GM21737 (cell line): Measurements from ENCODE around the gene ELMOD3.
A peak's percentile ranks its signal among the peaks of the same experiment; 100 is the strongest.
"Not testable (repeated sequence)": the region's sequence is repeated elsewhere in the genome, so short reads cannot be mapped to it uniquely, and the experiment has no call there.

Experiments
- ATAC-seq: cut with Tn5 transposase; IDR thresholded peaks from one replicate; pipeline ENCODE4 v1.9.1; 2021; ENCODE audit warnings: mild to moderate bottlenecking, moderate library complexity; ENCODE audit not compliant: unreplicated experiment

Gene ELMOD3

DNA sequence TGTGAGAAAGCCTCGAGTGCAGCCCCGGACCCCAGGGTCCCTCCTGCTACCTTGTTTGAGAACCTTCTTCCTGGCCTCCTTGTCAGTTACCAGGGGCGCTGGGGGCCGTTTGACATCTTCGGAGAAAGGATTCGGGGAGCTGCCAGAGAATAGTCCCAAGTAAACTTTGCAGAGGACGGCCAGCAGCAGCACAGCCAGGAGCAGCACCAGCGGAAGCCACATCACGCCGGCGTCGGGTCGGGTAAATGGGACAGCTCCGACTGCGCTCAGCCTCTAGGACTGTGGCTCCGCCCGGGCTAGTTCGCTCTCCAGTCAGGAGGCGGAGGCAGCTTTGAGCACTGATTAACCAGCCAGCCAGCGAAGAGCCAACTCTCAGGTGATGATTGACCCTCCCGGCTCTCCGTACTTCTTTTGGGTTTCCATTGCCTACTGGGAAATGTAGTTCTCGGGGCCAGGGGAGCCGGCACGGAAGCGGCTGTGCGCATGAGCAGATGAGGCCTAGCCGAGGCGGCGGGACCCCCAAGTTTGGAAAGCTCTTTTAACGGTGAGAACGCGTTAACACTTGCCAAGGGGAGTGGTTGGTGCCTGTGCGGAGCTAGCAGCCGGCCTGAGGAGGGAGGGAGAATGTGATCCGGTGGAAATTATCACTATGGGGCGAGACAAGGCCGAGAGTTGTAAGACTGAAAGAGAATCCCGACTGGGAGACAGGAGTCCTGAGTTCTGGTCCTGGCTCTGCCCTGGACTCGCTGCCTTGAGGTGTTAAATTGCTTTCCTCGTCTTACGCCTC lies at the start of gene ELMOD3, which contains the start of gene RETSAT:
Gene ELMOD3, plus strand, starts transcription at position 484 of the 787 bp plus-strand sequence. CDS start 2,430 bp downstream, outside the sequence.
Gene RETSAT, minus strand, starts transcription at position 243 of the 787 bp plus-strand sequence. Its CDS starts 21 bp downstream, at position 222.
- peak; percentile 94 for ATAC-seq

DNA sequence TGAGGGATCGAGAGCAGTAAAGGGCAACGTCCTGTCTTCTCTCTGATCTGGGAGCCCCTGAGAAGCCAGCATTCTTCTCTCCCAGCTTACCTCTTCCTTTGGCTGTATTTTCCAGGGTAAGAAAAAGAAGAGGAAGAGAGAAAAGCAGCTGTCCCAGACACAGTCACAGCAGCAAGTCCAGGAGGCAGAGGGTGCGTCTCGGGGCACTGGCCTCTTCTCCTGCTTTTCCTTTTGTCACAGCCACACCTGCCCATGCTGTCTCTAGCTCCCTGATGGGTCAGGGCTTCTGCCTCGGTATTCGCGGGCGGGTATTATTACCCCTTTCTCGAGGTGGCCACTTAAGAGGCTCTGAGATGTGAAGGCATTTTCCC lies 47.1 kb upstream of the ELMOD3 start:
- no peak for ATAC-seq

DNA sequence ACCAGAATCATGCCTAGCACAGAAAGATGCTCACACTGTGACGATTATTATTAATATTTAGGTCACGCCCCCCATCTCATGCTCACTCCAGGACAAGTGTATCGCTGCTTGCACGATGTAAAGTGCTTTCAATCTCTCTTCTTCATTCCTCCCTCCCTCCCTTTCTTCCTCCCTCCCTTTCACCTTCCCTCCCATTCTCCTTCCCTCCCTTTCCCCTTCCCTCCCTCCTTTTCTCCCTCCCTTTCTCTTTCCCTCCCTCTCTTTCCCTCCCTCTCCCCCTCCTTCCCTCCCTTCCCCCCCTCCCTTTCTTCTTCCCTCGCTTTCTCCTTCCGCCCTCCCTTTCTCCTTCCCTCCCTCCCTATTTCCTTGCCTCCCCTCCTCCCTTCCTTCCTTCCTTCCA lies 46.4 kb upstream of the ELMOD3 start:
- ATAC-seq = no peak

DNA sequence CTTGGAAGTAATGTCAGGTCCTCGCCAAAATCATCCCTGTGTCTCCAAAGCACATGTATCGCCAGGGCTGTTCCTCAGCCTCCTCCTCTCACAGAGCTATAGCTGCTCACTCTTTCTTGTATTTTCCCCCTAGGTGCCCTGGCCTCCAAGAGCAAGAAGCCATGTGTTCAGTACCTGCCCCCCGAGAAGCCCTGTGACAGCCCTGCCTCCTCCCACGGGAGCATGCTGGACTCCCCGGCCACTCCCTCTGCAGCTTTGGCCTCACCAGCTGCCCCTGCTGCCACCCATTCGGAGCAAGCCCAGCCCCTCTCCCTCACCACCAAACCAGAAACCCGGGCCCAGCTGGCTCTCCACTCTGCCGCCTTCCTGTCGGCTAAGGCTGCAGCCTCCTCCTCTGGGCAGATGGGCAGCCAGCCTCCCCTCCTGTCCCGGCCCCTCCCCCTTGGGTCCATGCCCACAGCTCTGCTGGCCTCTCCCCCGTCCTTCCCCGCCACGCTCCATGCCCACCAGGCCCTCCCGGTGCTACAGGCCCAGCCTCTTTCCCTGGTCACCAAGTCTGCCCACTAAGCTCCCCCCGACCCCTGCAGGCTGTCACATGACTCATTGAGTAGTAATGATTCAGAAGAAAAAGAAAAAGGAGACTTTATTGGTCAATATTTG lies 45.5 kb upstream of the ELMOD3 start:
- no peak for ATAC-seq

DNA sequence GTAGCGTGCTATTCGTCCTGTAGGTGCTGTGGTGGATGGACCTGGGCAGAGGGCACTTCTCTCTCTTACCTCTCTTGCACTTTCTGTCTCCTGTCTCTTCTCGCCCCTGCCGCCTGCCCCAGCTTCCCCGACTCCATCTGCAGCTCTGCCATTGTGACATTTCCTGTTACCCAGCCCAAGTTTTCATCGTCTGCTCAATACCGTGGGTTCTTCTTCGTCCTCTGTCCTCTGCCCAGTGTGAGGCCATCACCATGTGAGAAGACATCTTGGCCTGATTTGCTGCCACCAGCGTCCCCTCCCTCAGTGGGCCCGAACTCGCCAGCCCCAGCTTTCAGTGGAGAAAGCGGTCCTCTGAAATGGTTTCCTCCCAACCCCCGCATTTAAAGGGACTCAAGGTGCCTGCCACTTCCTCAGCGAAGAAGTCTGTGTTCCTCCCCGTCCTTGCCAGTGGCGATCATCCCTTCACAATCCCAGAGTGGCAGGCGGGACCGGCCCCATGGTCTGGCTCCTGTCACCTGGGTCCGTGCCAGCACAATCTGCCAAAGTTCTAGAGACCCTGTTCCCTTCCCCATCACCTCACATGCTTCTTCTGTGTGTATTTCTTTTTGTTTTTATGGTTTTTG lies 44.8 kb upstream of the ELMOD3 start:
- no peak for ATAC-seq

DNA sequence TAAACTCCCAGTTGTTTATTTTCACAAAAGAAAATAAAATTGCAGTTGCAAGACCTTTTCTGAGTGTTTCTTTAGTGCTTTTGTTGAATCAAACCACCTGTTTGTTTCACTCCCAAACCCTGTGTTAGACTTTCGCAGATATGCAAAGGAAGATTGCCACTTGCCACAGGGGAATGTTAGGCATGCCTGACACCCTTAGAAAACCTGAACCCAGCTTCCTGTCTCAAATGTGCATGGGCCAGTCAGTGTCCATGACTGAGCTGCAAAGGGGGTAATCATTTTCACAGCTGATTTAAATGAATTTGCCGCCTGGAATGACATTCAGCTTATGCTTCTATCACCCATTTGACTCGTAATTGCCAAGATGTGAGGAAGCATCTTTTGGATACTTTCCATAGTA lies 44.2 kb upstream of the ELMOD3 start:
- peak; percentile 58 for ATAC-seq

DNA sequence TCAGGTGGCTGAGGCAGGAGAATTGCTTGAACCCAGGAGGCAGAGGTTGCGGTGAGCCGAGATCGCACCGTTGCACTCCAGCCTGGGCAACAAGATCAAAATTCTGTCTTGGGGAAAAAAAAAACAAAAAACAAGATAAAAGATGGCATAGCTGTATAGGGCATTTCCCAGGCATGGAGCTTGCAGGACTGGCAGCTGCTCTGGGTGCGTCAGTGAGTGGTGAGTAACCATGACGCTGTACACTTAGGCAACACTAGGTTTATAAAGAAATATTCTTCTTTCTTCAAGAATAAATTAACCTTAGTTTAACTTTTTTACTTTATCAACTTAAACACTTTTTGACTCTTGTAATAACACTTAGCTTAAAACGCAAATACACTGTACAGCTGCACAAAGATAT lies 42.2 kb upstream of the ELMOD3 start:
- ATAC-seq = no peak

DNA sequence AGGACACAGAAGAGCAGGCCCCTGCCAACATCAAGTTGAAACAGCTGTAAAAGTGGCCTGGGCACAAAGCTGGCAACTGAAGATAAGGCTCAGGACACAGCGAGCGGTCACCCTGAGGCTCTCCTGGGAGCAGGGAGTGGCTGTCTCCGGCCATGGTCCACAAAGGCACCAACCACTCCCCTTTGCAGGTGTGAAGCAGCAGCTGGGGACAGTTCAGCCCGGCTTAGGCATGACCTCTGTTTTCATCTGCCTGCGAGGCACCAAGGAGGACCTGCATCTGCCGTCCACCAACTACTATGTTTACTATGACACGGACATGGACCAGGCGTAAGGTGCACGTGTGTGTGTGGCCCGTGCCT lies 39.7 kb upstream of the ELMOD3 start:
- ATAC-seq = no peak

DNA sequence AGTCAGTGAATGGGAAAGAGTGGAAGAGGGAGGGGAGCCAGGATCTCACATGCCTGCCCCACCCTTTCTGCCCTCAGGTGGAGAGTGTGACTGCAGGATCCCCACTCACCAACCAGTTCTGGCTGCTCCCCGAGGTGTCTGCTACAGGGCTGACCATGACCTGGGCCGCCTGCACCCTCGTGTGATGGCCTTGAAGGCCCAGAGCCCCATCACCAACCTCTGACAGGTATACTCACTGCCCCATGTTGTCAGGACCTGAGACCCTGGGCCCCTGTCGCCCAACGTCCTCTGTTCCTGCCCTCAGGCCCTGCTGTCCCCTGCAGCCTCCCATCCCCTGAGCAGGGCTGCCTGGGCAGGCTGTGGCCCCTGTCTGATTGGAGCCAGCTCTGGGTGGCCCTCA lies 38.6 kb upstream of the ELMOD3 start:
- ATAC-seq = not testable (repeated sequence)

DNA sequence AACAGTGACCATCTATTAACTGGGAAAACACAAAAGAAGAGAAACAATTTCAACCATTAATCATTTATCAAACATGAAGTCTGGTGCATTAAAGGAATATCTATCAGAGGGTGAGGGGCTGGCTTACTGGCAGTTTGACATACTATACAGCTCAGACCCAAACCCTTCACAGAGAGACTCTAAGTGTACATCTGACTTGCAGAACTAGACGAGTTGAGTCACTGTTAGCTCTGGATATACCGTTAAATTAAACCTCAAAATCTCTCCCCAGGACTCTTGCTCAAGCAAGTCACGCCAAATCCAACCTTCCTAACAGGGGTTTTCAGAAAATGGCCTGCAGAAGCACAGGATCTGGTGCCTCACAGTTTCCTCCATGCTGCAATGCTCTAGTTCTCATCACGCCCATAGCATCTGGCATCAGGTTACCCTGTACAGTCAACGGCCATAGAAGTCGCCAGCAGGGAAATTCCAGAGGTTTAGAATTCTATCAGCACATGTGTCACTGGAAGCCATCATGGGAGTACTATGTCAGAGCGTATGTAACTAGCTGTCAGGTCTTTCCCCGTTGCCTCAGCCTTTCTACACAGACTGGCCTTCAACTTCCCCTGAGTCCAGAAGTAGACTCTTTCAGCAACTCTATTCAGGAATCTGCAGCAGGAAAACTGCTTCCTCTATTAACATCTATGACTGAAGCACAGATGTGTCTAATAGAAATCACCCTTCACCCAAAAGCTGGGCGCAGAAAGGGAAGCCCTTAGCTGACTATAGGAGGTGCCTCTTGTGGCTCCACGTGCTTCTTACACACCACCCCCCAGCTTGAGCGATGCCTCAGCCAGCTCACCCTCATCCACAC lies 36.1 kb upstream of the ELMOD3 start:
- no peak for ATAC-seq

DNA sequence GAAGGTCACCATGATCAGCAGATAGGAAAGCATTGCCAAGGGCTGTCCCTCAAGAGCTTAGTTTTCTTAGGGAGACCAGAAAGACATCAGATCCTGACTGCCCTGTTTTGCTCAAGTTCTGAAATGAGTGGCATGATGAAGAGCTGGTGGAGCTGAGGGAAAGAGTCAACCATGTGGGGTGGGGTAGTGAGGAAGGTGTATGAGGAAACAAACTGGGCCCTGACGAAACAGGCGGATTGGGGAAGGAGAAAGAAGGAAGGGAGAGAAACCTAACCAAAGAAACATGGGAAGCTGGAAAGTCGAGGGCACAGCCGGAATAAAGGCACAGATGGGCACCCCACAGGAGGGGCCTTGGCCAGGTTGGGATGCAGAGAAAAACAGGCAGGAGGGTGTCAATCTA lies 34.8 kb upstream of the ELMOD3 start:
- no peak for ATAC-seq

DNA sequence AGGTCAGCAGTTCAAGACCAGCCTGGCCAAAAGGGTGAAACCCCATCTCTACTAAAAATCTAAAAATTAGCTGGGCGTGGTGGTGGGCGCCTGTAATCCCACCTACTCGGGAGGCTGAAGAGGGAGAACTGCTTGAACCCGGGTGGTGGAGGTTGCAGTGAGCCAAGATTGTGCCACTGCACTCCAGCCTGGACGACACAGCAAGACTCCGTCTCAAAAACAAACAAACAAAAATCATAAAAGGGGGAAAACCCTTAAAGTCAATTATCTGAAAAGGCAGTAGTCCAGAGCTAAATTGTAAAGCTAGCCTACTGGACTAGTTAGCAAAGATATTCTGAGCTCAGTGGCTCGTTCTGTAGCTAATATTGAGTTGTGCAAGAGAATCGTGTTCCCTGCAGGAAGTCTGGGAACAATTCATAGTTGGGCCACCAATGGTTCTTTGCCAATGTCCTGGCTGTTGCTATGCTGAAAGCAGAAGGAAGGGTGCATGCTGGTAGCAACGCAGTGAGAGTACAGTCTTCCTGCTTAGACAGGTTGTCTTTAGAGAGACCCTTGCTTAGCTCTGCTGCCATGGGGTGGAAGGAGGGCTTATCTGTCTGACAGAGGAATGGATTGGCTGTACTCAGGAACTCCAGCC lies 31.1 kb upstream of the ELMOD3 start:
- ATAC-seq = no peak

DNA sequence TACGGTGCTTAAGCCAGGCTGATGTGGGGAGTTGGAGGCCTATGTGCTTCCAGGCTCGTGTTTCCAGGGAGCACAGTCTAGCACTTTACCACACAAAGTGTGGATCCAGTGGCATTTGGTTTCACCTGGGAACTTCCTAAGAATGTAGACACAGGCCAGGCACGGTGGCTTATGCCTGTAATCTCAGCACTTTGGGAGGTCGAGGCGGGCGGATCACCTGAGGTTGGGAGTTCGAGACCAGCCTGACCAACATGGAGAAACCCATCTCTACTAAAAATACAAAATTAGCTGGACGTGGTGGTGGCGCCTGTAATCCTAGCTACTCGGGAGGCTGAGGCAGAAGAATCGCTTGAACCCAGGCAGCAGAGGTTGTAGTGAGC lies 30.6 kb upstream of the ELMOD3 start:
- ATAC-seq = not testable (repeated sequence)

DNA sequence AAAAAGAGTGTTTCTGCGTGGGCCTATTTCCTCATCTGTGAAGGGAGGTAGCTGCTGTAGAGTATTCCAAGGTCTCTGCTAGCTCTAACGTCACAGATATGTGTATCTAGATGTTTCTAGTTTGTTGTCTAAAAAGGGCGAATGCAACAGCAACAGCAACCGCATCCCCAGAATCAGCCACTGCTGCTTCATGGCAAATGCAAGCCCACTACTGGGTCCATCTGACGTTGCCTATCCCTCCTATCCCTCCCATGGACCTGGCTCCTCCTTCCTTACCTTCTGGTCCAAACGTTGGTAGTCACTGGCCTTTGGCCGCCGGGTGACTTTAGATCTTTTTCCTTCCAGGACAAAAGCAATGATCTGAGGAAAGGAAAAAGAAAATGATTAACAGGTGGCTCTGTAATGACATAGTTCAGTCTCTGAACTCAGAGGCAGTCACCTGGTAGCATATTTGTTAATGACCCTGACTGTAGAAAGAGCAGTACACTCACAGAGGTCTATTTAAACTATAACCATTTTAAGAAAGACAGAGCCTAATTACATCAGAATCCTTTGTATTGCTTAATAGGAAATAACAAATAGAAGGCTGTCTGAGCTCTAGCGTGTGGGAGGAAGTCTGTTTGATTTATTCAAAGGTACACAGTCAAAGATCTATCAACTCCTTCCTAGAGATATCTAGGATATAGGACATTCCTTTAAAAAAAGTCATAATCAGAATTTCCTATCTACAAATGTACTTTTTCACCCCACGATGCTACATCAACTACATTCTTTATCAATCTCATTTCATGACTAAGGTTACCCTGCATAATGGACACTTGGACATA lies 29.7 kb upstream of the ELMOD3 start:
- ATAC-seq = no peak

DNA sequence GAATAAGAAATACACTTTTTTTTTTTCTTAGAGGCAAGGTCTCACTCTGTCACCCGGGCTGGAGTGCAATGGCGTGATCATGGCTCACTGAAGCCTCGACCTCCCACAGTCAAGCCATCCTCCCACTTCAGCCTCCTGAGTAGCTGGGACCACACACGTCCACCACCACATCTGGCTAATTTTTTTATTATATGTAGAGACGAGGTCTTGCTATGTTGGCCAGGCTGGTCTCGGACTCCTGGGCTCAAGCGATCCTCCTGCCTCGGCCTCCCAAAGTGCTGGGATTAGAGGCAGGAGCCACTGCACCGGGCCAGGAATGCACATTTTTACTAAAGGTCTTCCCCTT lies 29.1 kb upstream of the ELMOD3 start:
- no peak for ATAC-seq

DNA sequence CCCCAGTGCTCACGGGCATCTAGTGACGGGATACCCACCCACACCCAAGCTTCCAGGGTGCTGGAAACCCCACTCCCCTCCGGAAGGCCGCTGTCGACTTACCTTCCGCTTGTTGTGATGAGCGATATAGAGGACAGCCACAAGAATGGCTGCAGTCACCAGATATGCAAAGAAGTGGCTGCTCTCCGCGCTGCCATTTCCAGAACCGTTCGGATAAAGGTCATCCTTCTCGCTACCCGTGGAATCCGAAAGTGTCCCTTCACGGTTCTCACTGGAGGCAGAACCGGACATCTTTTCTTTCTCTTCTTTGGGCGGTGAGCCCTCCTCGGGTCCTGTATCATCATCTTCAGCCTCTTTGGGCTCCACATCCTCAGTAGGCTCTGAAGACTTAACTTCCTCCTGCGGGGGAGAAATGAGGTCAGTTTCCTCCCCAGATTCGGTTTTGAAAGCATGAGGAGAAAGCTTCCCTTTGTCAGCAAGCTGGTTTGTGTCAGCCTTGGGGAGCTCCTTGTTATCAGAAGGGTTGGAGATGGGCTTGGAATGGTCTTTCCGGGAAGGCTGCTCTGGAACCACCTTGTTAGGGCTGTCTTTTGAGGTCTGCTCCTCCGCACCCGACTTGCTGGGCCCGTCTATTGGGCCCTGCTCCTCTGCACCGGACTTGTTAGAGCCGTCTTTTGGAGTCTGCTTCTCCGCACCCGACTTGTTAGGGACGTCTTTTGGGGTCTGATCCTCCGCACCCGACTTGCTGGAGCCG lies 28.0 kb upstream of the ELMOD3 start:
- ATAC-seq = peak; percentile 30

DNA sequence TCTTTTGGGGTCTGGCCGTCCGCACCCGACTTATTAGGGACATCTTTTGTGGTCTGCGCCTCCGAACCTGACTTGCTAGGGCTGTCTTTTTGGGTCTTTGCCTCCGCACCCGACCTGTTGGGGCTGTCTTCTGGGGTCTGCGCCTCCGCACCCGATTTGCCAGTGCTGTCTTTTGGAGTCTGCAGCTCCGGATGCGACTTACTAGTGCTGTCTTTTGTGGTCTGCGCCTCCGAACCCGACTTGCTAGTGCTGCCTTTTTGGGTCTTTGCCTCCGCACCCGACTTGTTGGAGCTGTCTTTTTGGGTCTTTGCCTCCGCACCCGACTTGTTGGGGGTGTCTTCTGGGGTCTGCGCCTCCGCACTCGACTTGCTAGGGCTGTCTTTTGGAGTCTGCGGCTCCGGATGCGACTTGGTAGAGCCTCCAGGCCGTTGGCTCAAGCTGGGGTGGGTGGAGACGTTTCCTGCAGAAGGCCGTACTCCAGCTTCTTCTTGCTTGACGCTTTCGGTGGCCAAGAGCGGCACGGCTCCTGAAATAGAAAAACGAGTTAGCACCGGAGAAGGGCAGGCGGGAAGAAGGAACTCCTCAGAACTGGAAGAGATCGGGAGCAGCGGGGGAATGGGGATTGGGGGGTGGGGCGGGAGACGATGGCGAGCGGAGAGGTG lies 27.3 kb upstream of the ELMOD3 start:
- peak; percentile 23 for ATAC-seq

DNA sequence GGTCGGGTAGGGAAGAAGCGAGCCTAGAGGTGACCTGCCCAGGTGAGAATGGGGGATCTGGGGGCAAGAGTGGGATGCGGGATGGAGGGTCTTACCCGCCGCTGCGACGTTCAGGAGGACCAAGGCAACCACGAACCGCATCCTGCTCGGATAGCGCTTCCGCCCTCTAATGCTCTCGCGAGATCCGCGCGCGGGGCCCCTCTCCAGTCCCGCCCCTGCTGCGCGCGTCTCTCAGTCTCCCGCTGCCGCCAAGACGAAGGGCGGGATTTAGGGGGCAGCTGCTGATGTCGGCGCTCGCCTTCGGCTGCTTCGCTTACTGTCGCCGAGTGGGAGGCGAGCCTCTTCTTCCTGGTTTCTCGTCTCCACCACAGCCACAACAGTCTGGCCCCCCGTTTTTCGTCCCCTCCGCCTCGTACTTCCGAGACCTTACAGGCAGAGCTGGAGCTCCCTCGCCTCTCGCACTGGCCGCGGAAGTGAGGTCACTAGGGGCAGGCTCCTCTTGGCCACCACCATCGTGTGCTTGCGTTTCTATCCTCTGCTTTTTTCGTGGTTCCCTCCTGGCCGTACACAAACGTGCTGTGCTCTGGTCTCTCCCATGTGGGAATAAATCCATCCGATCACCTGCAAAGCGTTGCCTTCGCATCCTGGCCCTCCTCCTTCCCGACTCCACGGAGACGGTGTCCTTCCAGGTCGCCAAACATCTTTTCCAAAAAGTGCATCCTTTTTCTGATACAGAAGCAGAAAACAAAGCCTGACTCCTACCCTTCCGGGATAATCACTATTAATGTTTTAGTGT lies 26.5 kb upstream of the ELMOD3 start, which contains the start of gene TGOLN2:
Gene TGOLN2, minus strand, starts transcription at position 168 of the 796 bp plus-strand sequence. Its CDS starts 27 bp downstream, at position 141.
- ATAC-seq = peak; percentile 86
